Lower leg skin (tissue), 4 donors: Measurements from ENCODE around the gene EVX2. TPM values are rescaled to one million over a fixed set of nuclear protein-coding genes. Genes with fewer than 3 reads are reported as not detected.

ENCODE experiments used
- DNase-seq, 2 donors: peaks; one replicate each; pipeline ENCODE4 v3.0.0-alpha.2; 2019; ENCODE audit warnings: low spot score in 2 of 2
- H3K4me3 ChIP-seq: fragments of 200-600 bp; sonication (generic); 2 replicates; pipeline ENCODE4 v1.5.1; 2017; ENCODE audit warnings: mild to moderate bottlenecking, low read depth; ENCODE audit not compliant: poor library complexity, severe bottlenecking
- CTCF ChIP-seq, 3 donors: fragments of 450-650 bp; IDR thresholded peaks; one replicate each; pipeline ENCODE4 v1.5.1; 2016; ENCODE audit warnings: antibody characterized with exemption in 3 of 3, mild to moderate bottlenecking in 3 of 3, moderate library complexity in 2 of 3
- POLR2A ChIP-seq, 2 donors: fragments of 450-650 bp; IDR thresholded peaks; one replicate each; pipeline ENCODE4 v1.6.1; 2016 to 2017; ENCODE audit warnings: antibody characterized with exemption in 2 of 2, mild to moderate bottlenecking in 1 of 2, moderate library complexity in 1 of 2
- WGBS, 2 donors: methylation state at CpG; one replicate each; pipeline ENCODE4 v1.1.5; 2018; 5-methylcytosine and 5-hydroxymethylcytosine counted together
- intact Hi-C: fragments of 100-400 bp; cut with DNase I; formaldehyde crosslinking; loops from one replicate; pipeline ENCODE4 v1.15.0; 2023; ENCODE audit warnings: low total_unique reads
- total RNA-seq, 4 donors: library from RNA; depleted of rRNA; stranded (reverse); fragments of >200 nt; gene quantifications; one replicate each; pipeline ENCODE4 v1.1.0, GENCODE V29; 2016

Gene EVX2
- total RNA-seq = not detected

- peak in 1 of 2 donors; percentile 60 for DNase-seq
- no peak within 1 kb of the TSS for H3K4me3 ChIP-seq
- WGBS, 2 donors = 15 to 17% methylated on average over 27 of the region's 27 CpGs
- TF ChIP-seq CTCF (IDR thresholded peaks at IDR 0.05) (no peak), POLR2A (IDR thresholded peaks at IDR 0.05) (no peak)
- intact Hi-C loops = no loop called here
These were observed at the start of gene EVX2 for GRCh38 chr2:176083796-176084261. TSS of gene EVX2 (minus strand) at chr2:176083962. CDS start at chr2:176083776, 186 bp downstream.

GRCh38 chr2:176133389-176133788, 49.6 kb upstream of the EVX2 start:
- H3K4me3 ChIP-seq = no peak overlapping the region
- intact Hi-C loops = no loop called here
- no peak for DNase-seq
- no peak for TF ChIP-seq POLR2A (IDR thresholded peaks at IDR 0.05)

- intact Hi-C loops = no loop called here
- TF ChIP-seq POLR2A (IDR thresholded peaks at IDR 0.05) = no peak
- TF ChIP-seq CTCF (IDR thresholded peaks at IDR 0.05) = no peak
- 34 to 35% methylated on average over 33 of the region's 33 CpGs for WGBS, 2 donors
- DNase-seq = peak in 1 of 2 donors; percentile 76
- no peak overlapping the region for H3K4me3 ChIP-seq
These were observed 48.7 kb upstream of the EVX2 start for GRCh38 chr2:176132205-176133171.

GRCh38 chr2:176131848-176132158, 48.0 kb upstream of the EVX2 start:
- H3K4me3 ChIP-seq = no peak overlapping the region
- TF ChIP-seq POLR2A (IDR thresholded peaks at IDR 0.05) (no peak), CTCF (IDR thresholded peaks at IDR 0.05) (no peak)
- DNase-seq = no peak
- WGBS, 2 donors = 49 to 50% methylated on average over 4 of the region's 4 CpGs
- intact Hi-C loops = no loop called here

GRCh38 chr2:176130957-176131847, 47.4 kb upstream of the EVX2 start:
- WGBS, 2 donors = 22% methylated on average over 15 of the region's 15 CpGs
- TF ChIP-seq POLR2A (IDR thresholded peaks at IDR 0.05) (no peak), CTCF (IDR thresholded peaks at IDR 0.05) (no peak)
- intact Hi-C loops = no loop called here
- DNase-seq = no peak
- H3K4me3 ChIP-seq = peak overlapping the region; percentile 35
